Endothelial cell of umbilical vein (primary cell): ENCODE measurements around the gene NEB.
"Not testable (repeated sequence)": the region's sequence is repeated elsewhere in the genome, so short reads cannot be mapped to it uniquely, and the experiment has no call there.

Experiments used
- CTCF ChIP-seq, 2 donors: IDR thresholded peaks; 1 replicate in 1 of 2; 2 replicates in 1 of 2; pipeline ENCODE4 v1.5.1; 2011; ENCODE audit warnings: low read length in 2 of 2, mild to moderate bottlenecking in 2 of 2, moderate library complexity in 2 of 2, control low read depth in 1 of 2, inconsistent platforms in 1 of 2, low read depth in 1 of 2; ENCODE audit not compliant: insufficient read depth in 1 of 2; ENCODE audit errors: extremely low read depth in 1 of 2
- EZH2 ChIP-seq: IDR thresholded peaks from 2 replicates; pipeline ENCODE4 v1.6.1; 2012; ENCODE audit warnings: borderline replicate concordance, low read depth, mild to moderate bottlenecking, moderate library complexity, low read length, inconsistent platforms; ENCODE audit not compliant: severe bottlenecking
- GATA2 ChIP-seq: IDR thresholded peaks from 2 replicates; pipeline ENCODE4 v1.7.0; 2011; ENCODE audit warnings: low read depth, mild to moderate bottlenecking, moderate library complexity, mixed read lengths, low read length; ENCODE audit not compliant: insufficient read length, insufficient read depth
- MAX ChIP-seq: IDR thresholded peaks from 2 replicates; pipeline ENCODE4 v1.6.1; 2011; ENCODE audit not compliant: insufficient read depth, insufficient read length
- MYC ChIP-seq: IDR thresholded peaks from one replicate; pipeline ENCODE4 v1.6.1; 2011; ENCODE audit warnings: mild to moderate bottlenecking, low read depth, low read length
- POLR2A ChIP-seq: IDR thresholded peaks from 2 replicates; pipeline ENCODE4 v1.6.1; 2012; ENCODE audit warnings: low read depth, mild to moderate bottlenecking, control low read depth, low read length
- POLR2AphosphoS5 ChIP-seq: IDR thresholded peaks from 2 replicates; pipeline ENCODE4 v1.6.1; 2012; ENCODE audit warnings: low read depth, mild to moderate bottlenecking, control low read depth, low read length, moderate library complexity; ENCODE audit not compliant: insufficient read depth

GRCh38 chr2:151641895-151642294 is 92.4 kb downstream of the NEB start:
- TF ChIP-seq CTCF (IDR thresholded peaks at IDR 0.05; ENCODE audit: extremely low read depth in 1 of 2, insufficient read depth in 1 of 2, low read depth in 1 of 2, low read length in 2 of 2); MYC; MAX; POLR2AphosphoS5; EZH2; POLR2A; GATA2: not testable (repeated sequence)
